HUES48 (cell line): ENCODE measurements around the gene OTUD4.

ENCODE experiments used
- H3K27ac ChIP-seq: one replicate; pipeline ENCODE4 v1.7.0; 2013; ENCODE audit warnings: low read depth, low read length, inconsistent platforms
- H3K27me3 ChIP-seq: 2 replicates; pipeline ENCODE4 v1.6.1; 2013; ENCODE audit warnings: mild to moderate bottlenecking, low read length; ENCODE audit not compliant: control insufficient read depth, insufficient read depth
- H3K36me3 ChIP-seq: 2 replicates; pipeline ENCODE4 v1.6.1; 2013; ENCODE audit warnings: low read length; ENCODE audit not compliant: control insufficient read depth, insufficient read depth
- H3K4me1 ChIP-seq: 2 replicates; pipeline ENCODE4 v1.6.1; 2013; ENCODE audit warnings: mild to moderate bottlenecking, low read length; ENCODE audit not compliant: control insufficient read depth, insufficient read depth
- H3K4me3 ChIP-seq: 2 replicates; pipeline ENCODE4 v1.5.1; 2013; ENCODE audit warnings: mild to moderate bottlenecking, low read depth, low read length
- H3K9ac ChIP-seq: 2 replicates; pipeline ENCODE4 v1.6.1; 2013; ENCODE audit warnings: mild to moderate bottlenecking, low read depth, low read length, moderate library complexity
- H3K9me3 ChIP-seq: 2 replicates; pipeline ENCODE4 v1.6.1; 2013; ENCODE audit warnings: low read length; ENCODE audit not compliant: control insufficient read depth, insufficient read depth

Gene OTUD4

DNA sequence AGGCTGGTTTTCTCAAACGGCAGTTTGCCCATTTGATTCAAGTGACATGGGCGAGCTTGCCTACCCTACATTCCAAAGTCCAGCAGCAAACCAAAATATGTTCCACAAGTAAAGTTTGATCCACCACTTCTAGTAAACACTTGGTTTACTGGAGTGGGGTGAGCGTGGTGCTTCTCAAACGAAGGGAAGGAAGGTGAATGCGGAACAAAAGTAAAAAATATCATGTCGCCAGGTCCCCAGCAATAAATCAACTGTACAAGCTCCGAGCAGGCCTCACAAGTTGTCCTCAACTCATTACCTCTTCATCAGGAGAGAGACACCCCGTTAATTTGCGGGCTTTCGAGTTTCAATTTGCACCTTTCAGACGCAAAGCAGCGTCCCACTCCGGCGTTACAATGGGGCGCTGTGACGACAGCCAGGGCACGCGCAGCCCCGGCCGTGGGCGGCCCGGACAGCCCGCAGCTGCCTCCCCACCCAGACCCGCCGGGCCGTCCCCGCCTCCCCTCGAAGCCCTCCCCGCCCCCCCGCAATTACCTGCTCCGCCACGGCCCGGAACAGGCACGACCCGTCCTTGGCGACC is 1.0 kb downstream of the OTUD4 start:
- Histone ChIP-seq H3K36me3 (peaks cover 3% of the 10 kb centered on the region), H3K27me3 (no peaks in the 10 kb centered on the region), H3K4me3 (peak overlapping the region; percentile 68), H3K9me3 (no peaks in the 10 kb centered on the region), H3K9ac (peak overlapping the region; percentile 51; the same call in 1 of the 2 replicates), H3K4me1 (peaks cover 19% of the 10 kb centered on the region), H3K27ac (peak overlapping the region; percentile 89)

DNA sequence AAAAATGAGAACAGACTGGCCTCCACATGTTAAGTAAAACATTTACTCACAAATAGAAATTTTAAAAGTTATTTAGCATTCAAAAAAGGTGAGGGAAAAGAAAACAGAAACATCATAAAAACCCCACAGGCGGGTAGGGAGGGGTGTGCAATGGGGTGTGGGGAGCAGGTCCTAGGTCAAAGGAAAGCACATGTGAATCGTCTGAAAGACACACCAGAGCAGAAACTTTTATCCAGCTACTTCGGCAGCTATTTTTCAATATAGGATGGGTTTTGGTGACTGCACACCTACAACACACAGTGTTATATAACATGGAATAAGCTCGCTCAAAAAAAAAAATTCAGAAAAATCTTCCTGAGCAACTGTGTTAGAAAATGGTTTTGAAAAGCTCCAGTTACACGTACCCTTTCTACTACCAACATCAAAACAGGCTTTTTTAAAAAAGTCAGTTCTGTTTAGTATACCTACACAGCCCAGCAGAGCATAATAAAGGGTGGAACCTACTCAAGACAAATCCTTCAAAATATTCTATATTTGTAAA is 1.6 kb downstream of the OTUD4 start:
- Histone ChIP-seq H3K4me3 (peak overlapping the region; percentile 68), H3K27me3 (no peaks in the 10 kb centered on the region), H3K9ac (0 out of 2 replicates have a peak overlapping the region, but pooled peaks have one; percentile 51), H3K36me3 (peaks cover 8% of the 10 kb centered on the region), H3K4me1 (peaks cover 19% of the 10 kb centered on the region), H3K27ac (peak overlapping the region; percentile 64), H3K9me3 (no peaks in the 10 kb centered on the region)

DNA sequence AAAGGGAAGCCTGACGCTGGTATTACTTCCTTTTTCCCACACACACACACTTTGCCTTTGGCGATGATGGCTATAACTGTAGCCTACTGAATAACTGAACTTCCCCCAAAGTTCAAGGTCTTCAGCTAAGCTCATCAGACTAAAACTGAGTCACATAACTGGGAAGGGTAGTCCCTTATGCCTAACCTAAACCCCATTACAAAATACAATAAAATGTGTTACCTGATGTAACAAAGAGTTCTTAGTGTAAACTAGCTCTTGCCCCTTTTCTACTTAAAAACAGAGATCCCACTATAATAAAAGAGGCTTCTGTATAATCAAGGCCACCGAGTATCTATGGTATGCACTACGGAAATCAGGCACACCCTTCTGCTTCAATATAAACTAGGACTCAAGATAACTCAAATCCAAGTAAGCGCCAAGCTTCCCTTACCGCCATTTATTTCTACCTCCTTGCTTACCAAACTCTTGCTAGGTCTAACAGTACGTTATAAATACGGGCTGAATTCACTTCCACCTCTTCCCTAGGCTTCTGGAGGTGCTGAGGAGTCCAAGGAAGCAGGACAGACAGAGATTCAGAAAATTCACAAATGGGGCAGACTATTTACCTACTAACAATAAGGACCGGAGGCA is 2.4 kb downstream of the OTUD4 start:
- Histone ChIP-seq H3K4me1 (peaks cover 19% of the 10 kb centered on the region), H3K27me3 (no peaks in the 10 kb centered on the region), H3K9ac (peak overlapping the region; percentile 14), H3K4me3 (peak overlapping the region; percentile 68), H3K27ac (peak overlapping the region; percentile 64), H3K36me3 (peaks cover 14% of the 10 kb centered on the region), H3K9me3 (no peaks in the 10 kb centered on the region)

DNA sequence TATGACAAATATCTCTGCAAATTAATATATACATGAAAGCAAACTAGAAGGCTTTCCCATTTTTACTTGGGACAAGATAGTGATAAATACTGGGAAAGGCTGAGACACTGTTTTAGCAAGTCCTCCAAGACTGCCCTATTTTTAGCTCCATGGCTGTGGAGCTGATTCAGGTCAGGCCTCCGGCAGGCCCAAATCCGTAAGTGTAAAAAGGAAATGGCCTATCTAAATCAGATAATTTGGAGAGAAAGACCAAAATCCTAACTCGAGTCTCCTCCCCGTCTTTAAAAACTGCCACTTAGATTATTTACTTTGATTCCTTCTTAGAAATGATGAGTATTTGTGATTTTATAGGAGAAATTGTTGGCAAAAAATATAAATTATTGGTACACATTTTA is 2.9 kb downstream of the OTUD4 start:
- Histone ChIP-seq H3K9me3 (no peaks in the 10 kb centered on the region), H3K36me3 (peaks cover 14% of the 10 kb centered on the region), H3K9ac (peak overlapping the region; percentile 14; the same call in 1 of the 2 replicates), H3K4me1 (peaks cover 19% of the 10 kb centered on the region), H3K27me3 (no peaks in the 10 kb centered on the region), H3K27ac (peak overlapping the region; percentile 64), H3K4me3 (peak overlapping the region; percentile 68)

DNA sequence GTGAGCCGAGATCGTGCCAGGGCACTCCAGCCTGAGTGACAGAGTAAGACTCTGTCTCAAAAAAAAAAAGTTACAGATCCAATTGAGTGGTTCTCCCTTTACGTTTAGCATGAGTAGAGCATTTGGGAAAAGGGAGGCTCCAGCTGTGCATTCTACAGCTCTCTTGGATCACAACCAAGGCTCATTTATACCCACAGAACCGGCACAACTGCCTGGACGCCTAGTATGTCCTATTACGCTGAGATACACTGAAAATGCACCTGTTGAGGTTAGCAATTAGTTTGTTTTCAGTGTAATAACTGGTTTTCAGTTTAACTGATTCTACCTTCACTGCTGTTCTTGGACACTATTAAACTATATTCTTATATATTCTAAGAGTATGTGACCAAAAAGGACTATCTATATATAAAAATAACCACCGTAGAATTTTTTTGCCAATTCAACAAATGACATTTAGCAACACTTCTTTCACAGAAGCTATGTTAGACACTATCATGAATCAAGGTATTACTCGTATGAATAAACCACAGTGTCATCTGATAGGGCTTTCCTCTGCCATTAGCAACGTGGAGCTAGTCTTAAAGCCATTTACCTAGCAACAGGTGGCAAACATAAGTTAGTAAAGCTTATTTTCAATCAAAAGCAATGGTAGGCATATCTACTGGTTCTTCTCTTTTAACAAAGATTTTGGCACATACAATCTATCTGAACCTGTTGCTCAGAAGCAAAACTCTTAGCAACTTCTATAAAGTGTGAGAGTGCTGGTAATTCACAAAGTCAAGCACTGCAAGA is 3.6 kb downstream of the OTUD4 start:
- H3K9ac ChIP-seq: no peak overlapping the region
- H3K4me1 ChIP-seq: peaks cover 19% of the 10 kb centered on the region
- no peaks in the 10 kb centered on the region for H3K9me3 ChIP-seq
- H3K27ac ChIP-seq: no peak overlapping the region
- H3K27me3 ChIP-seq: no peaks in the 10 kb centered on the region
- peaks cover 20% of the 10 kb centered on the region for H3K36me3 ChIP-seq
- H3K4me3 ChIP-seq: peak overlapping the region; percentile 68

DNA sequence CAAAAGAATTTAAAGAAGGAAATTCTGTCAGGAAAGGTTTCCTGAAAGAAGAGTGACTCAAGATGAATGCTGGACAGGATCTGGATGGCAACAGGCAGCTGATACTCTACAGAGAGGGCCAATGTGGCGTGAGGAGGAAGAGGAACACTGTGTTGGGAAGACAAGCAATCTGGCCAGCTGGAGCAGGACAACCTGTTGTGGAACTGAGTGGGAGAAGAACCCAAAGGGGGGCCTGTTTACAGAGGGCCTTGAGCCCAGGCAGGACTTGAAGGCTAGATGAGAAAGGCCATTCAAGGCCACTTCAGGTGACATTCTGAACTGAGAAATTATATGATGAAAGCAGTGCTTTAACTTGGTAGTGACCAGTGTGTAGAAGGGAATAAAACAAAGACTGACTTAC is 8.5 kb downstream of the OTUD4 start:
- Histone ChIP-seq H3K4me3 (no peak overlapping the region), H3K36me3 (peaks cover 48% of the 10 kb centered on the region), H3K27ac (no peak overlapping the region), H3K27me3 (no peaks in the 10 kb centered on the region), H3K4me1 (peaks cover under 1% of the 10 kb centered on the region; the same call in 1 of the 2 replicates), H3K9me3 (no peaks in the 10 kb centered on the region), H3K9ac (no peak overlapping the region)

DNA sequence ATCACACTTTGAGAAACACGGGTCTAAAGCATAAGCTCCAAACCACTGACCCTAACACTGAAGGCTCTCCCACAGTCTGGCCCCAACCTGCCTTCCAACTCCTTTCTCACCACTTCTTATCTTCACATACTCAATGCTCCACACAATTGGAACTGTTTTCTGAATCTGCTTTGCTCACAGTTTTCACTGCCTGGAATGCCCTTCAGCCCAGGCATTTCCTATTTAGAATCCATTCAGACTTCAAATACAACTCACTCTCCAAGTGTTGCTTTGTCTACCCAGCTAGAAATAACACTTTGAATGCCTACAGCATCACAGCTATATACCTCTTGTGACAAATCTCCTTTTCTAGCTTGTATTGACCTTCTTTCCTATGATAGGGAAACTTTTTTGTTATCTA is 10.2 kb downstream of the OTUD4 start:
- Histone ChIP-seq H3K27ac (no peak overlapping the region), H3K4me3 (no peak overlapping the region), H3K27me3 (no peaks in the 10 kb centered on the region), H3K9me3 (no peaks in the 10 kb centered on the region), H3K36me3 (peaks cover 54% of the 10 kb centered on the region), H3K4me1 (no peaks in the 10 kb centered on the region), H3K9ac (no peak overlapping the region)

DNA sequence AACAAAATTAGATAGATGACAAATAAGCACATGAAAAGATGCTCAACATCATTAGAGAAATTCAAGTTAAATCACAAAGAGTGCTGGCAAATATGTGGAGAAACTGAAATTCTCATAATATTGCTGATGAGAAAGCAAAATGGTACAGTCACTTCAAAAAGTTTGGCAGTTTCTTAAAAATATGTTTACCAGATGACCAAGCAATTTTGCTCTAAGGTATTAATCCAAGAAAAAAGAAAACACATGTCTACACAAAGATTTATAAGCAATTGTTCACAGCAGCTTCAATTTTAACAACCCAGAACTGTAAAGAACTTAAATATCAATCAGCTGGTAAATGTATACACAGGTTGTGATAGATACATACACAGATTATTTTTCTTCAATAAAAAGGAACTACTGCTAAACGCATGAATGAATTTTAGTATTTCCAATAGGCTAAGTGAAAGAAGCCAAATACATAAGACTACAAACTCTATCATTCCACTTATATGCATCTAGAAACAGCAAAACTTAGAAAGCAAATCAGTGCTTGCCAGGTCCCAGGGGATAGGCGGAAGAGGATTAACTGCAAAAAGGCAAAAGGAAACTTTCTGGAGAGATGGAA is 11.7 kb downstream of the OTUD4 start:
- Histone ChIP-seq H3K9me3 (no peaks in the 10 kb centered on the region), H3K27me3 (no peaks in the 10 kb centered on the region), H3K4me3 (no peak overlapping the region), H3K36me3 (peaks cover 52% of the 10 kb centered on the region), H3K9ac (no peak overlapping the region), H3K4me1 (no peaks in the 10 kb centered on the region), H3K27ac (no peak overlapping the region)

DNA sequence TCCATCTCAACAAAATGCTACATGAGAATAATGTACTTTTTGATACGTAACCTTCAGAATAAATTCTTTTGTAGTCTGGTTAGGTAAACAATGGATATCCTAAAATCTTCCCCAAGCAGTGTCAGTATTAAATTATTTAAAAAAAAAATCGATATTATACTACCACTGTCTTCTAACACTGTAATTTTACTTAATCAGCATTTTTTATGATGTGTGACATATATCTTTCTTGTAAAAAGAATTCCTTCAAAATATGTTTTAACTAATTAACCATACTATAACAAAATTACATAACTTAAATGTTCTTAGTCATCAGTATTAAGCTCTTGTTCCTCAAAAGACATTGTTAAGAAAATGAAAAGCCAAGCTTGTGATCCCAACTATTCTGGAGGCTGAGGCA is 12.5 kb downstream of the OTUD4 start:
- peaks cover 55% of the 10 kb centered on the region for H3K36me3 ChIP-seq
- no peaks in the 10 kb centered on the region for H3K27me3 ChIP-seq
- H3K4me1 ChIP-seq: no peaks in the 10 kb centered on the region
- H3K27ac ChIP-seq: no peak overlapping the region
- no peaks in the 10 kb centered on the region for H3K9me3 ChIP-seq
- H3K4me3 ChIP-seq: no peak overlapping the region
- H3K9ac ChIP-seq: no peak overlapping the region

DNA sequence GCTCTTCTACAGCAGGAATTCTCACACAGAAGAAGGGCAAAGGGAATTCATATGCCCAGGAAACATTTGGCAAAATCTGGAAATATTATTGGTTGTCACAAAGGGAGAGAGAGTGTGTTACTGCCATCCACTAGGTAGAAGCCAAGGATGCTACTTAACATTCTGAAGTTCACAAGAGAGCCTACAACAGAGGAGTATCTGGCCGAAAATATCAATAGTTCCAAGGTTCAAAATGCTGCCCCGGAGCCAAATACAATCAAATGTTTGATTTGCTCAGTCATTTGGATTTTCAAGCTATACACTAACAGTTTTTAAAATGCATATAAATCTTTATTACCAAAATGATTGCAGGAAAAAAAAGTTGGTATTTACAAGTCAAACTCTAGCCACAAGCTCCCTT is 18.8 kb downstream of the OTUD4 start:
- Histone ChIP-seq H3K4me3 (no peak overlapping the region), H3K9me3 (no peaks in the 10 kb centered on the region), H3K36me3 (peaks cover 58% of the 10 kb centered on the region), H3K4me1 (no peaks in the 10 kb centered on the region), H3K27me3 (no peaks in the 10 kb centered on the region), H3K27ac (no peak overlapping the region), H3K9ac (no peak overlapping the region)
